Measurements from ENCODE around the gene ADCY10. TPM values are rescaled to one million over a fixed set of nuclear protein-coding genes. Genes with fewer than 3 reads are reported as not detected.

Gene ADCY10
- total RNA-seq, 1 experiment from 2014 or later = 0.35 TPM

- ChIA-PET POLR2A (interaction anchor here (0.8 to 2.9 kb wide), 3 partner anchors 12 to 20 kb away, joined by 3 to 21 read pairs (median 19); partner anchors contain the start of genes DCAF6 and MPC2), CTCF (no interaction called here)
- intact Hi-C loops (cut with micrococcal nuclease) = no loop called here
- H3K4me1 Mint-ChIP-seq (ENCODE audit: insufficient read depth, unreplicated experiment) = peaks cover 41% of the 10 kb centered on the region
- no TSS peak for BruUV-seq (replicated peaks)
- no peak for DNase-seq (ENCODE audit: unreplicated experiment)
- no peak overlapping the region for H3K4me3 Mint-ChIP-seq (ENCODE audit: unreplicated experiment)
- H3K36me3 Mint-ChIP-seq (ENCODE audit: insufficient read depth, unreplicated experiment) = peaks cover 50% of the 10 kb centered on the region
- no peak for TF ChIP-seq CTCF (IDR thresholded peaks at IDR 0.05; ENCODE audit: unreplicated experiment)
- H3K27ac Mint-ChIP-seq (ENCODE audit: low read depth, unreplicated experiment) = no peak overlapping the region
- H3K9me3 Mint-ChIP-seq (ENCODE audit: unreplicated experiment) = peaks cover 8% of the 10 kb centered on the region
- no peaks in the 10 kb centered on the region for H3K27me3 Mint-ChIP-seq (ENCODE audit: insufficient read depth, unreplicated experiment)
Measured at GRCh38 chr1:167950569-167950968, 36.6 kb upstream of the ADCY10 start.

- Mint-ChIP-seq H3K9me3 (ENCODE audit: unreplicated experiment) (peaks cover 8% of the 10 kb centered on the region), H3K36me3 (ENCODE audit: insufficient read depth, unreplicated experiment) (peaks cover 43% of the 10 kb centered on the region), H3K4me1 (ENCODE audit: insufficient read depth, unreplicated experiment) (peaks cover 41% of the 10 kb centered on the region), H3K4me3 (ENCODE audit: unreplicated experiment) (no peak overlapping the region), H3K27ac (ENCODE audit: low read depth, unreplicated experiment) (no peak overlapping the region), H3K27me3 (ENCODE audit: insufficient read depth, unreplicated experiment) (no peaks in the 10 kb centered on the region)
- ChIA-PET POLR2A (interaction anchor here (2.8 to 2.9 kb wide), 2 partner anchors 11 to 14 kb away, joined by 19 to 21 read pairs; partner anchors contain the start of genes DCAF6 and MPC2), CTCF (interaction anchor here (0.6 to 1.4 kb wide), 2 partner anchors 134 to 373 kb away, joined by 3 to 4 read pairs; no protein-coding TSS in a partner anchor)
- intact Hi-C loops (cut with micrococcal nuclease) = no loop called here
- no TSS peak for BruUV-seq (replicated peaks)
- DNase-seq (ENCODE audit: unreplicated experiment) = no peak
- no peak for TF ChIP-seq CTCF (IDR thresholded peaks at IDR 0.05; ENCODE audit: unreplicated experiment)
Measured at GRCh38 chr1:167949785-167950184, 35.9 kb upstream of the ADCY10 start.

- Mint-ChIP-seq H3K36me3 (ENCODE audit: insufficient read depth, unreplicated experiment) (peaks cover 34% of the 10 kb centered on the region), H3K4me3 (ENCODE audit: unreplicated experiment) (no peak overlapping the region), H3K4me1 (ENCODE audit: insufficient read depth, unreplicated experiment) (peaks cover 46% of the 10 kb centered on the region), H3K9me3 (ENCODE audit: unreplicated experiment) (peaks cover 7% of the 10 kb centered on the region), H3K27me3 (ENCODE audit: insufficient read depth, unreplicated experiment) (no peaks in the 10 kb centered on the region), H3K27ac (ENCODE audit: low read depth, unreplicated experiment) (no peak overlapping the region)
- no peak for TF ChIP-seq CTCF (IDR thresholded peaks at IDR 0.05; ENCODE audit: unreplicated experiment)
- no peak for DNase-seq (ENCODE audit: unreplicated experiment)
- intact Hi-C loops (cut with micrococcal nuclease) = no loop called here
- POLR2A ChIA-PET = interaction anchor here (0.9 to 2.9 kb wide), 3 partner anchors 9 to 12 kb away, joined by 6 to 21 read pairs (median 19); partner anchors contain the start of genes DCAF6 and MPC2
- CTCF ChIA-PET = no interaction called here
- no TSS peak for BruUV-seq (replicated peaks)
Measured at GRCh38 chr1:167947733-167948132, 33.8 kb upstream of the ADCY10 start.

GRCh38 chr1:167943541-167943940, 29.6 kb upstream of the ADCY10 start:
- Mint-ChIP-seq H3K4me3 (ENCODE audit: unreplicated experiment) (no peak overlapping the region), H3K27me3 (ENCODE audit: insufficient read depth, unreplicated experiment) (no peaks in the 10 kb centered on the region), H3K36me3 (ENCODE audit: insufficient read depth, unreplicated experiment) (peaks cover 12% of the 10 kb centered on the region), H3K4me1 (ENCODE audit: insufficient read depth, unreplicated experiment) (peaks cover 27% of the 10 kb centered on the region), H3K27ac (ENCODE audit: low read depth, unreplicated experiment) (no peak overlapping the region), H3K9me3 (ENCODE audit: unreplicated experiment) (no peaks in the 10 kb centered on the region)
- ChIA-PET CTCF (no interaction called here), POLR2A (no interaction called here)
- DNase-seq (ENCODE audit: unreplicated experiment) = peak; percentile 29
- intact Hi-C loops (cut with micrococcal nuclease) = no loop called here
- no peak for TF ChIP-seq CTCF (IDR thresholded peaks at IDR 0.05; ENCODE audit: unreplicated experiment)
- no TSS peak for BruUV-seq (replicated peaks)
